Endothelial cell of umbilical vein (primary cell): ENCODE measurements around the gene F2. TPM values are rescaled to one million over a fixed set of nuclear protein-coding genes. Genes with fewer than 3 reads are reported as not detected.

Experiments used
- BruUV-seq: library from RNA; stranded (reverse); fragments of 400-500 nt; replicated peaks from 2 replicates; lab custom pipeline; 2021; lab: Mats Ljungman, UMichigan
- CTCF ChIA-PET: fragments of 300-600, 350-600 bp; sonication (Branson Sonifier 250); formaldehyde crosslinking; loops from one replicate; lab custom pipeline; 2021; ENCODE audit warnings: antibody characterized with exemption, inconsistent platforms; lab: Charles Lee
- POLR2A ChIA-PET: fragments of 300-600, 350-600 bp; sonication (Branson Sonifier 250); formaldehyde crosslinking; loops from one replicate; lab custom pipeline; 2021; ENCODE audit warnings: antibody characterized with exemption, inconsistent platforms; lab: Charles Lee
- DNase-seq: peaks from one replicate; pipeline ENCODE4 v3.0.0-alpha.2; 2011; ENCODE audit warnings: low read depth, low spot score
- FAIRE-seq: peaks from 2 replicates; lab custom pipeline; 2011; peaks lifted over from hg19 to GRCh38; lab: Jason Lieb, UNC
- H2AFZ ChIP-seq: 2 replicates; pipeline ENCODE4 v1.6.0; 2012; ENCODE audit warnings: low read depth, low read length, control low read depth, inconsistent platforms
- H3K27ac ChIP-seq: 2 replicates; pipeline ENCODE4 v1.5.1; 2011; ENCODE audit warnings: low read depth, mild to moderate bottlenecking, control low read depth, low read length, moderate library complexity; ENCODE audit not compliant: insufficient read depth
- H3K27me3 ChIP-seq, 2 experiments: 2 replicates each; pipeline versions ENCODE4 v1.6.0 to v1.6.1; 2011; ENCODE audit warnings: low read length in 2 of 2, mixed read lengths in 1 of 2; ENCODE audit not compliant: control insufficient read depth in 2 of 2, insufficient read depth in 2 of 2
- H3K36me3 ChIP-seq, 2 experiments: 2 replicates in 1 of 2; 3 replicates in 1 of 2; pipeline ENCODE4 v1.5.1; 2011; ENCODE audit warnings: low read length in 2 of 2, mild to moderate bottlenecking in 1 of 2, moderate library complexity in 1 of 2; ENCODE audit not compliant: control insufficient read depth in 2 of 2, insufficient read depth in 2 of 2; ENCODE audit errors: extremely low read depth in 1 of 2
- H3K4me1 ChIP-seq: 3 replicates; pipeline ENCODE4 v1.5.1; 2011; ENCODE audit warnings: mild to moderate bottlenecking, low read length; ENCODE audit not compliant: control insufficient read depth, insufficient read depth; ENCODE audit errors: extremely low read depth
- H3K4me2 ChIP-seq: 2 replicates; pipeline ENCODE4 v1.6.1; 2011; ENCODE audit warnings: low read length, control low read depth, mixed read lengths; ENCODE audit not compliant: insufficient read depth
- H3K4me3 ChIP-seq, 3 experiments: fragments of 200-600 bp in 1 of 3; sonication (generic), shearing (Covaris generic) in 1 of 3; replicated peaks in 1 of 3; 2 replicates each; pipeline ENCODE4 v1.5.1; 2011 to 2016; ENCODE audit warnings: control low read depth in 3 of 3, low read length in 3 of 3, mild to moderate bottlenecking in 2 of 3, inconsistent platforms in 1 of 3, low read depth in 1 of 3, moderate library complexity in 1 of 3; ENCODE audit not compliant: insufficient read depth in 1 of 3
- H3K79me2 ChIP-seq: 2 replicates; pipeline ENCODE4 v1.6.0; 2012; ENCODE audit warnings: low read length, inconsistent platforms; ENCODE audit not compliant: control insufficient read depth, insufficient read depth
- H3K9ac ChIP-seq: replicated peaks from 2 replicates; pipeline ENCODE3; 2011; ENCODE audit warnings: low read length, control low read depth; ENCODE audit not compliant: insufficient read depth; ENCODE audit errors: extremely low read depth
- H3K9me1 ChIP-seq: replicated peaks from 3 replicates; pipeline ENCODE4 v1.6.0; 2011; ENCODE audit warnings: mild to moderate bottlenecking, low read length; ENCODE audit not compliant: control insufficient read depth, insufficient read depth; ENCODE audit errors: extremely low read depth
- H3K9me3 ChIP-seq: replicated peaks from 2 replicates; pipeline ENCODE4 v1.5.1; 2012; ENCODE audit warnings: low read length, inconsistent platforms; ENCODE audit not compliant: control insufficient read depth, insufficient read depth
- H4K20me1 ChIP-seq: replicated peaks from 2 replicates; pipeline ENCODE3; 2011; ENCODE audit warnings: mild to moderate bottlenecking, low read length; ENCODE audit not compliant: control insufficient read depth, insufficient read depth; ENCODE audit errors: extremely low read depth
- CTCF ChIP-seq, 2 donors: IDR thresholded peaks; 1 replicate in 1 of 2; 2 replicates in 1 of 2; pipeline ENCODE4 v1.5.1; 2011; ENCODE audit warnings: low read length in 2 of 2, mild to moderate bottlenecking in 2 of 2, moderate library complexity in 2 of 2, control low read depth in 1 of 2, inconsistent platforms in 1 of 2, low read depth in 1 of 2; ENCODE audit not compliant: insufficient read depth in 1 of 2; ENCODE audit errors: extremely low read depth in 1 of 2
- EZH2 ChIP-seq: IDR thresholded peaks from 2 replicates; pipeline ENCODE4 v1.6.1; 2012; ENCODE audit warnings: borderline replicate concordance, low read depth, mild to moderate bottlenecking, moderate library complexity, low read length, inconsistent platforms; ENCODE audit not compliant: severe bottlenecking
- FOS ChIP-seq: IDR thresholded peaks from 2 replicates; pipeline ENCODE4 v1.6.1; 2011; ENCODE audit warnings: mild to moderate bottlenecking, low read length, moderate library complexity, borderline replicate concordance; ENCODE audit not compliant: insufficient read depth
- GATA2 ChIP-seq: IDR thresholded peaks from 2 replicates; pipeline ENCODE4 v1.7.0; 2011; ENCODE audit warnings: low read depth, mild to moderate bottlenecking, moderate library complexity, mixed read lengths, low read length; ENCODE audit not compliant: insufficient read length, insufficient read depth
- JUN ChIP-seq: IDR thresholded peaks from 2 replicates; pipeline ENCODE4 v1.6.1; 2011; ENCODE audit warnings: borderline replicate concordance, low read depth; ENCODE audit not compliant: insufficient read length, insufficient read depth
- MAX ChIP-seq: IDR thresholded peaks from 2 replicates; pipeline ENCODE4 v1.6.1; 2011; ENCODE audit not compliant: insufficient read depth, insufficient read length
- MYC ChIP-seq: IDR thresholded peaks from one replicate; pipeline ENCODE4 v1.6.1; 2011; ENCODE audit warnings: mild to moderate bottlenecking, low read depth, low read length
- POLR2A ChIP-seq: IDR thresholded peaks from 2 replicates; pipeline ENCODE4 v1.6.1; 2012; ENCODE audit warnings: low read depth, mild to moderate bottlenecking, control low read depth, low read length
- POLR2AphosphoS5 ChIP-seq: IDR thresholded peaks from 2 replicates; pipeline ENCODE4 v1.6.1; 2012; ENCODE audit warnings: low read depth, mild to moderate bottlenecking, control low read depth, low read length, moderate library complexity; ENCODE audit not compliant: insufficient read depth
- dilution Hi-C: fragments of 300-500 bp; cut with MboI; formaldehyde crosslinking; loops from one replicate; pipeline ENCODE4 v1.15.0; 2019; ENCODE audit warnings: low sequenced_read_pairs; ENCODE audit not compliant: extremely low pct_ligation_motif_present
- intact Hi-C: fragments of 100-400 bp; cut with micrococcal nuclease; formaldehyde crosslinking; loops from one replicate; pipeline ENCODE4 v1.10.0; 2022
- polyA plus RNA-seq, 4 experiments: library from polyadenylated mRNA; depleted of rRNA in 3 of 4; stranded (reverse) in 3 of 4; unstranded in 1 of 4; fragments of >200 nt; gene quantifications; 2 replicates each; pipeline versions ENCODE4 v1.2.1 to v1.2.3, GENCODE V29; 2011 to 2012; ENCODE audit warnings: missing spikeins in 1 of 4
- total RNA-seq: library from RNA; stranded (reverse); gene quantifications from 2 replicates; pipeline ENCODE4 v1.2.3, GENCODE V29; 2021

Gene F2
- total and polyA plus RNA-seq, 2 donors (not counting 3 experiments of a cell fraction or from before 2014, with no cell fraction given): 0.04 TPM; not detected in 1

GRCh38 chr11:46762248-46762647 is 43.2 kb downstream of the F2 start:
- dilution Hi-C loops: no loop called here
- H3K27ac ChIP-seq: no peak overlapping the region
- ChIA-PET CTCF (no interaction called here), POLR2A (no interaction called here)
- H3K4me1 ChIP-seq: no peaks in the 10 kb centered on the region
- intact Hi-C loops: no loop called here
- no peaks in the 10 kb centered on the region for H3K79me2 ChIP-seq
- H4K20me1 ChIP-seq: no peaks in the 10 kb centered on the region
- H3K36me3 ChIP-seq: peaks cover 15 to 40% of the 10 kb centered on the region in 2 experiments
- no peak for FAIRE-seq
- H3K9me3 ChIP-seq: no peaks in the 10 kb centered on the region
- no peaks in the 10 kb centered on the region for H3K27me3 ChIP-seq
- TF ChIP-seq GATA2 (no peak), MAX (no peak), POLR2A (no peak), EZH2 (no peak), POLR2AphosphoS5 (no peak), FOS (no peak), JUN (no peak), MYC (no peak), CTCF (IDR thresholded peaks at IDR 0.05; ENCODE audit: extremely low read depth in 1 of 2, insufficient read depth in 1 of 2, low read depth in 1 of 2, low read length in 2 of 2) (no peak)
- no peak overlapping the region for H3K4me3 ChIP-seq
- no peak for DNase-seq
- no peak overlapping the region for H3K9ac ChIP-seq
- H3K4me2 ChIP-seq: no peak overlapping the region
- H2AFZ ChIP-seq: no peak overlapping the region
- no TSS peak for BruUV-seq
- H3K9me1 ChIP-seq: no peaks in the 10 kb centered on the region
